HG03520 (cell line): Measurements from ENCODE around the gene SLC17A1.

Experiments used
- ATAC-seq: cut with Tn5 transposase; IDR thresholded peaks from one replicate; pipeline ENCODE4 v1.9.1; 2021; ENCODE audit warnings: mild to moderate bottlenecking, moderate library complexity; ENCODE audit not compliant: unreplicated experiment

SLC17A1 gene

GRCh38 chr6:25833136-25833535 is 1.3 kb upstream of the SLC17A1 start:
- ATAC-seq, result no peak

- no peak for ATAC-seq
Measured at GRCh38 chr6:25832670-25833069, 818 bp upstream of the SLC17A1 start.

- ATAC-seq, result no peak
Measured at GRCh38 chr6:25832307-25832662, 433 bp upstream of the SLC17A1 start.

- ATAC-seq, result no peak
Measured at GRCh38 chr6:25830458-25830857, 1.4 kb downstream of the SLC17A1 start.

- no peak for ATAC-seq
Measured at GRCh38 chr6:25829375-25829774, 2.5 kb downstream of the SLC17A1 start.

- ATAC-seq, result no peak
Measured at GRCh38 chr6:25821341-25821740, 10.5 kb downstream of the SLC17A1 start.

- no peak for ATAC-seq
Measured at GRCh38 chr6:25816252-25816651, 15.6 kb downstream of the SLC17A1 start.

- no peak for ATAC-seq
Measured at GRCh38 chr6:25815194-25815593, 16.7 kb downstream of the SLC17A1 start.

GRCh38 chr6:25804804-25805203 is 27.0 kb downstream of the SLC17A1 start:
- no peak for ATAC-seq

- no peak for ATAC-seq
Measured at GRCh38 chr6:25801436-25801835, 30.4 kb downstream of the SLC17A1 start.

GRCh38 chr6:25794784-25795183 is 37.1 kb downstream of the SLC17A1 start:
- ATAC-seq, result no peak

GRCh38 chr6:25793970-25794369 is 37.9 kb downstream of the SLC17A1 start:
- no peak for ATAC-seq

GRCh38 chr6:25792016-25792415 is 39.8 kb downstream of the SLC17A1 start:
- no peak for ATAC-seq

- no peak for ATAC-seq
Measured at GRCh38 chr6:25789475-25789874, 42.4 kb downstream of the SLC17A1 start.

- no peak for ATAC-seq
Measured at GRCh38 chr6:25788305-25788922, 43.4 kb downstream of the SLC17A1 start.

- no peak for ATAC-seq
Measured at GRCh38 chr6:25787428-25787827, 44.4 kb downstream of the SLC17A1 start.

GRCh38 chr6:25781134-25781533 is 50.7 kb downstream of the SLC17A1 start:
- no peak for ATAC-seq

- no peak for ATAC-seq
Measured at GRCh38 chr6:25777856-25778649, 53.8 kb downstream of the SLC17A1 start.

- ATAC-seq, result no peak
Measured at GRCh38 chr6:25777031-25777430, 54.8 kb downstream of the SLC17A1 start.

- ATAC-seq, result no peak
Measured at GRCh38 chr6:25774120-25774715, 57.6 kb downstream of the SLC17A1 start.

- no peak for ATAC-seq
Measured at GRCh38 chr6:25769983-25770382, 61.9 kb downstream of the SLC17A1 start.

GRCh38 chr6:25768566-25768965 is 63.3 kb downstream of the SLC17A1 start:
- ATAC-seq, result no peak
